Measurements from ENCODE around the gene CD96. TPM values are rescaled to one million over a fixed set of nuclear protein-coding genes. Genes with fewer than 3 reads are reported as not detected.
"Not testable (repeated sequence)": the region's sequence is repeated elsewhere in the genome, so short reads cannot be mapped to it uniquely, and the experiment has no call there.

CD96 gene
- total RNA-seq, 1 donor from 2014 or later: 5.6 TPM

GRCh38 chr3:111542611-111543300, 759 bp downstream of the CD96 start:
- ATAC-seq (no peak), DNase-seq (no peak)
- no peaks in the 10 kb centered on the region for H3K36me3 ChIP-seq
- H3K4me3 ChIP-seq: peak overlapping the region; percentile 19
- H3K9me3 ChIP-seq: no peaks in the 10 kb centered on the region
- H3K4me1 ChIP-seq: peaks cover 15% of the 10 kb centered on the region
- H3K27ac ChIP-seq: peak overlapping the region; percentile 44
- H3K27me3 ChIP-seq (ENCODE audit: low read depth): no peaks in the 10 kb centered on the region
- no peak for TF ChIP-seq CTCF (IDR thresholded peaks at IDR 0.05)
- intact Hi-C loops (cut with DNase I): no loop called here

GRCh38 chr3:111545349-111545748, 3.4 kb downstream of the CD96 start:
- intact Hi-C loops (cut with DNase I): no loop called here
- no peak for DNase-seq
- Histone ChIP-seq H3K27ac (no peak overlapping the region), H3K27me3 (ENCODE audit: low read depth) (no peaks in the 10 kb centered on the region), H3K4me1 (no peaks in the 10 kb centered on the region), H3K4me3 (no peak overlapping the region), H3K36me3 (no peaks in the 10 kb centered on the region), H3K9me3 (no peaks in the 10 kb centered on the region)
- ATAC-seq: no peak
- TF ChIP-seq CTCF (IDR thresholded peaks at IDR 0.05): no peak

GRCh38 chr3:111547631-111548030, 5.6 kb downstream of the CD96 start:
- H3K4me1 ChIP-seq: no peaks in the 10 kb centered on the region
- intact Hi-C loops (cut with DNase I): no loop called here

GRCh38 chr3:111548092-111548491, 6.1 kb downstream of the CD96 start:
- no peaks in the 10 kb centered on the region for H3K4me1 ChIP-seq
- no peak overlapping the region for H3K27ac ChIP-seq
- DNase-seq: no peak
- peak; percentile 49 to 56 for ATAC-seq
- TF ChIP-seq CTCF (IDR thresholded peaks at IDR 0.05): no peak
- no peak overlapping the region for H3K4me3 ChIP-seq
- no peaks in the 10 kb centered on the region for H3K36me3 ChIP-seq
- no peaks in the 10 kb centered on the region for H3K9me3 ChIP-seq
- H3K27me3 ChIP-seq (ENCODE audit: low read depth): no peaks in the 10 kb centered on the region
- intact Hi-C loops (cut with DNase I): no loop called here

More at GRCh38 chr3:111547631-111548030, 5.6 kb downstream of the CD96 start:
- Histone ChIP-seq H3K36me3 (no peaks in the 10 kb centered on the region), H3K27ac (no peak overlapping the region), H3K4me3 (no peak overlapping the region), H3K27me3 (ENCODE audit: low read depth) (no peaks in the 10 kb centered on the region), H3K9me3 (no peaks in the 10 kb centered on the region)
- no peak for DNase-seq
- ATAC-seq: peak; percentile 48 to 52
- no peak for TF ChIP-seq CTCF (IDR thresholded peaks at IDR 0.05)

GRCh38 chr3:111548756-111549155, 6.8 kb downstream of the CD96 start:
- H3K36me3 ChIP-seq: no peaks in the 10 kb centered on the region
- DNase-seq (no peak), ATAC-seq (peak; percentile 55 to 80)
- H3K9me3 ChIP-seq: no peaks in the 10 kb centered on the region
- intact Hi-C loops (cut with DNase I): no loop called here
- no peak overlapping the region for H3K4me3 ChIP-seq
- no peak overlapping the region for H3K27ac ChIP-seq
- no peaks in the 10 kb centered on the region for H3K27me3 ChIP-seq (ENCODE audit: low read depth)
- no peak for TF ChIP-seq CTCF (IDR thresholded peaks at IDR 0.05)
- H3K4me1 ChIP-seq: no peaks in the 10 kb centered on the region

GRCh38 chr3:111561902-111562301, 19.9 kb downstream of the CD96 start:
- H3K9me3 ChIP-seq; H3K36me3 ChIP-seq; H3K4me1 ChIP-seq; ATAC-seq; H3K27ac ChIP-seq; DNase-seq; H3K27me3 ChIP-seq (ENCODE audit: low read depth); intact Hi-C loops (cut with DNase I); H3K4me3 ChIP-seq: not testable (repeated sequence)
